H1 (cell line): ENCODE results near the gene TCF4. TPM values are rescaled to one million over a fixed set of nuclear protein-coding genes. Genes with fewer than 3 reads are reported as not detected.

Source experiments
- CTCF ChIA-PET: fragments of 300-600 bp; sonication (Branson Sonifier 250); formaldehyde crosslinking; loops from one replicate; lab custom pipeline; 2021; ENCODE audit not compliant: partially characterized antibody; lab: Charles Lee
- POLR2A ChIA-PET: fragments of 300-600 bp; sonication (Branson Sonifier 250); formaldehyde crosslinking; loops from one replicate; lab custom pipeline; 2021; ENCODE audit warnings: inconsistent platforms; ENCODE audit not compliant: partially characterized antibody; lab: Charles Lee
- DNase-seq, 2 experiments: peaks; one replicate each; pipeline versions ENCODE4 v3.0.0 to v3.0.0-alpha.2; 2010 to 2022; ENCODE audit warnings: low spot score in 2 of 2, low read depth in 1 of 2, mixed read lengths in 1 of 2
- FAIRE-seq: peaks from 2 replicates; lab custom pipeline; 2011; peaks lifted over from hg19 to GRCh38; lab: Jason Lieb, UNC
- H2AFZ ChIP-seq: 2 replicates; pipeline ENCODE4 v1.8.1; 2012; ENCODE audit warnings: low read length, inconsistent platforms
- H2AK5ac ChIP-seq: 2 replicates; pipeline ENCODE4 v1.6.1; 2013; ENCODE audit warnings: low read depth, low read length
- H2BK120ac ChIP-seq: replicated peaks from 2 replicates; pipeline ENCODE3; 2013; ENCODE audit warnings: low read depth, low read length, inconsistent platforms
- H2BK12ac ChIP-seq: 2 replicates; pipeline ENCODE4 v1.6.1; 2013; ENCODE audit warnings: low read depth, low read length
- H2BK15ac ChIP-seq: 2 replicates; pipeline ENCODE4 v1.6.1; 2013; ENCODE audit warnings: low read length
- H2BK20ac ChIP-seq: 2 replicates; pipeline ENCODE4 v1.6.1; 2013; ENCODE audit warnings: low read length
- H2BK5ac ChIP-seq: 2 replicates; pipeline ENCODE4 v1.6.1; 2013; ENCODE audit warnings: low read depth, low read length
- H3K14ac ChIP-seq: 2 replicates; pipeline ENCODE4 v1.6.1; 2013; ENCODE audit warnings: inconsistent platforms; ENCODE audit not compliant: insufficient read length
- H3K18ac ChIP-seq: 2 replicates; pipeline ENCODE4 v1.6.1; 2013; ENCODE audit warnings: low read length; ENCODE audit errors: extremely low read depth
- H3K23ac ChIP-seq: 2 replicates; pipeline ENCODE4 v1.6.1; 2013; ENCODE audit warnings: inconsistent platforms; ENCODE audit not compliant: insufficient read length
- H3K23me2 ChIP-seq: 2 replicates; pipeline ENCODE4 v1.6.1; 2013; ENCODE audit warnings: low read depth, low read length
- H3K27ac ChIP-seq: 2 replicates; pipeline ENCODE4 v1.6.1; 2011; ENCODE audit warnings: low read depth, low read length, inconsistent platforms
- H3K27me3 ChIP-seq, 4 experiments: replicated peaks in 1 of 4; 1 replicate in 1 of 4; 2 replicates in 3 of 4; pipeline versions ENCODE4 v1.6.1 to v1.8.1; 2011 to 2013; ENCODE audit warnings: low read length in 3 of 4, mild to moderate bottlenecking in 3 of 4, inconsistent platforms in 2 of 4, mixed read lengths in 2 of 4, moderate library complexity in 1 of 4; ENCODE audit not compliant: control insufficient read depth in 3 of 4, insufficient read depth in 3 of 4; ENCODE audit errors: extremely low read depth in 1 of 4
- H3K36me3 ChIP-seq, 4 experiments: 2 replicates each; pipeline versions ENCODE4 v1.6.1 to v1.8.1; 2011 to 2013; ENCODE audit warnings: mild to moderate bottlenecking in 4 of 4, low read length in 3 of 4, moderate library complexity in 2 of 4, control low read depth in 1 of 4, inconsistent platforms in 1 of 4; ENCODE audit not compliant: insufficient read depth in 4 of 4, control insufficient read depth in 2 of 4
- H3K4ac ChIP-seq: replicated peaks from 2 replicates; pipeline ENCODE3; 2013; ENCODE audit warnings: low read length, low read depth, mixed read lengths, inconsistent platforms; ENCODE audit not compliant: insufficient read length
- H3K4me1 ChIP-seq, 4 experiments: replicated peaks in 1 of 4; 1 replicate in 1 of 4; 2 replicates in 3 of 4; pipeline versions ENCODE4 v1.6.1 to v1.8.1; 2011 to 2013; ENCODE audit warnings: low read length in 3 of 4, inconsistent platforms in 2 of 4, mixed read lengths in 1 of 4; ENCODE audit not compliant: insufficient read depth in 4 of 4, control insufficient read depth in 3 of 4
- H3K4me2 ChIP-seq, 2 experiments: 2 replicates each; pipeline versions ENCODE4 v1.6.1 to v1.8.1; 2011 to 2013; ENCODE audit warnings: low read depth in 2 of 2, low read length in 2 of 2, control low read depth in 1 of 2, inconsistent platforms in 1 of 2, mild to moderate bottlenecking in 1 of 2; ENCODE audit not compliant: insufficient read depth in 1 of 2
- H3K4me3 ChIP-seq, 4 experiments: fragments of 200-600, 300-600 bp in 1 of 4; sonication (generic), shearing (Covaris generic), sonication (Bioruptor Twin) in 1 of 4; 2 replicates each; pipeline versions ENCODE4 v1.5.1 to v1.8.1; 2011 to 2016; ENCODE audit warnings: low read length in 4 of 4, low read depth in 3 of 4, control low read depth in 2 of 4, inconsistent platforms in 2 of 4, mild to moderate bottlenecking in 2 of 4, mixed read lengths in 1 of 4, moderate library complexity in 1 of 4; ENCODE audit not compliant: insufficient read depth in 2 of 4; ENCODE audit errors: extremely low read depth in 1 of 4
- H3K56ac ChIP-seq: replicated peaks from 2 replicates; pipeline ENCODE3; 2013; ENCODE audit warnings: low read depth, mild to moderate bottlenecking, mixed read lengths, low read length, inconsistent platforms; ENCODE audit not compliant: insufficient read length
- H3K79me1 ChIP-seq: 2 replicates; pipeline ENCODE4 v1.6.1; 2013; ENCODE audit warnings: low read depth, low read length, control low read depth
- H3K79me2 ChIP-seq, 2 experiments: 2 replicates each; pipeline versions ENCODE4 v1.6.1 to v1.8.1; 2012 to 2013; ENCODE audit warnings: low read length in 2 of 2, mild to moderate bottlenecking in 2 of 2, inconsistent platforms in 1 of 2; ENCODE audit not compliant: insufficient read depth in 2 of 2, control insufficient read depth in 1 of 2
- H3K9ac ChIP-seq, 4 experiments: replicated peaks in 1 of 4; 1 replicate in 1 of 4; 2 replicates in 3 of 4; pipeline versions ENCODE4 v1.6.1 to v1.8.1; 2011 to 2013; ENCODE audit warnings: low read depth in 3 of 4, low read length in 3 of 4, control low read depth in 2 of 4, mild to moderate bottlenecking in 2 of 4, moderate library complexity in 2 of 4, inconsistent platforms in 1 of 4; ENCODE audit errors: extremely low read depth in 1 of 4
- H3K9me3 ChIP-seq, 2 experiments: 2 replicates each; pipeline versions ENCODE4 v1.6.1 to v1.8.1; 2012 to 2013; ENCODE audit warnings: mild to moderate bottlenecking in 2 of 2, moderate library complexity in 2 of 2, control low read depth in 1 of 2, inconsistent platforms in 1 of 2, low read depth in 1 of 2, low read length in 1 of 2, mixed read lengths in 1 of 2; ENCODE audit not compliant: insufficient read depth in 2 of 2
- H4K20me1 ChIP-seq, 2 experiments: replicated peaks in 1 of 2; 2 replicates each; pipeline versions ENCODE3 to v1.8.1; 2011 to 2013; ENCODE audit warnings: inconsistent platforms in 2 of 2, low read length in 2 of 2, mild to moderate bottlenecking in 1 of 2; ENCODE audit not compliant: insufficient read depth in 2 of 2, control insufficient read depth in 1 of 2
- H4K5ac ChIP-seq: 2 replicates; pipeline ENCODE4 v1.6.1; 2013; ENCODE audit warnings: low read length, low read depth, mixed read lengths, inconsistent platforms; ENCODE audit not compliant: insufficient read length
- H4K8ac ChIP-seq: 2 replicates; pipeline ENCODE4 v1.8.0; 2013; ENCODE audit warnings: mild to moderate bottlenecking, moderate library complexity, low read length, inconsistent platforms; ENCODE audit not compliant: insufficient read depth; ENCODE audit errors: extremely low read depth
- H4K91ac ChIP-seq: replicated peaks from 2 replicates; pipeline ENCODE3; 2013; ENCODE audit warnings: low read length, mixed read lengths, inconsistent platforms; ENCODE audit not compliant: insufficient read length
- CTCF ChIP-seq, 3 experiments: IDR thresholded peaks; 1 replicate in 2 of 3; 2 replicates in 1 of 3; pipeline versions ENCODE4 v1.5.1 to v1.6.1; 2011; ENCODE audit warnings: low read length in 3 of 3, mild to moderate bottlenecking in 3 of 3, inconsistent platforms in 2 of 3, low read depth in 1 of 3, moderate library complexity in 1 of 3; ENCODE audit not compliant: insufficient read depth in 1 of 3; ENCODE audit errors: control extremely low read depth in 1 of 3
- EZH2 ChIP-seq: fragments of 200-600 bp; sonication (generic); IDR thresholded peaks from 2 replicates; pipeline ENCODE4 v1.7.1; 2012; ENCODE audit warnings: low read depth, mild to moderate bottlenecking, moderate library complexity, low read length, inconsistent platforms; ENCODE audit not compliant: severe bottlenecking
- HDAC2 ChIP-seq, 2 experiments: fragments of 300-600 bp in 1 of 2; sonication (generic) in 1 of 2; IDR thresholded peaks; 2 replicates each; pipeline ENCODE4 v1.6.1; 2011 to 2012; ENCODE audit warnings: low read depth in 2 of 2, low read length in 2 of 2, mild to moderate bottlenecking in 2 of 2, moderate library complexity in 2 of 2, borderline replicate concordance in 1 of 2, inconsistent platforms in 1 of 2
- POLR2A ChIP-seq, 2 experiments: IDR thresholded peaks; 1 replicate in 1 of 2; 2 replicates in 1 of 2; pipeline ENCODE4 v1.6.1; 2011; ENCODE audit warnings: low read depth in 2 of 2, low read length in 2 of 2, mild to moderate bottlenecking in 2 of 2; ENCODE audit errors: control extremely low read depth in 1 of 2
- POU5F1 ChIP-seq: IDR thresholded peaks from 2 replicates; pipeline ENCODE4 v1.6.1; 2011; ENCODE audit warnings: low read depth, mild to moderate bottlenecking, low read length, moderate library complexity
- WGBS, 2 experiments: shearing (Covaris generic) in 1 of 2; methylation state at CpG; one replicate each; pipeline versions ENCODE4 v1.1.6 to v1.1.7; 2013 to 2015; ENCODE audit warnings: low lambda C conversion rate in 2 of 2, mixed read lengths in 2 of 2, inconsistent platforms in 1 of 2, low coverage in 1 of 2, missing lambda C conversion rate in 1 of 2; ENCODE audit not compliant: insufficient replicate concordance in 2 of 2, insufficient coverage in 1 of 2, insufficient read length in 1 of 2; ENCODE audit errors: extremely low coverage in 1 of 2, missing lambda C conversion rate in 1 of 2; 5-methylcytosine and 5-hydroxymethylcytosine counted together
- polyA plus RNA-seq, 7 experiments: library from polyadenylated mRNA; depleted of rRNA in 3 of 7; stranded (reverse) in 5 of 7; unstranded in 2 of 7; fragments of >200 nt in 5 of 7; fragments of 200-250 nt in 2 of 7; gene quantifications; 1 replicate in 5 of 7; 2 replicates in 1 of 7; 4 replicates in 1 of 7; pipeline versions ENCODE4 v1.2.1 to v1.2.3, GENCODE V29; 2011 to 2013; ENCODE audit warnings: missing spikeins in 2 of 7, mixed read lengths in 2 of 7
- total RNA-seq: library from RNA; stranded (reverse); fragmentation: NEBNext Ultra II Directional; extraction: Animal tissue kit (Norgen Biotek cat#: 25700); gene quantifications from 2 replicates; pipeline ENCODE4 v1.2.1, GENCODE V29; 2021

TCF4 gene
- total and polyA plus RNA-seq, 2 of the 8 experiments (the other 6 are each of a cell fraction or from before 2014, with no cell fraction given): 59.3 to 118 TPM

- ChIA-PET CTCF (interaction anchor here (0.6 to 4.5 kb wide), 6 partner anchors 10 to 564 kb away, joined by 3 to 17 read pairs (median 3); no protein-coding TSS in a partner anchor), POLR2A (interaction anchor here (0.6 kb wide), 1 partner anchor 45 kb away, joined by 3 read pairs; no protein-coding TSS in a partner anchor)
- no peak overlapping the region for H2BK5ac ChIP-seq
- 99 to 100% methylated on average over 1 to 5 of the region's 5 CpGs for WGBS, 2 experiments
- H3K14ac ChIP-seq: no peak overlapping the region
- no peaks in the 10 kb centered on the region for H3K79me2 ChIP-seq
- H3K56ac ChIP-seq: no peak overlapping the region
- no peak overlapping the region for H3K23ac ChIP-seq
- no peak overlapping the region for H4K91ac ChIP-seq
- no peak overlapping the region for H2AFZ ChIP-seq
- no peak overlapping the region for H4K5ac ChIP-seq
- H2AK5ac ChIP-seq: no peak overlapping the region
- H2BK20ac ChIP-seq: no peak overlapping the region
- no peak overlapping the region for H3K9ac ChIP-seq
- TF ChIP-seq POU5F1 (no peak), CTCF (IDR thresholded peaks at IDR 0.05; ENCODE audit: control extremely low read depth in 1 of 3, insufficient read depth in 1 of 3, low read depth in 1 of 3, low read length in 3 of 3) (no peak), EZH2 (no peak), HDAC2 (IDR thresholded peaks at IDR 0.05; ENCODE audit: borderline replicate concordance in 1 of 2, low read depth in 2 of 2, low read length in 2 of 2) (no peak), POLR2A (IDR thresholded peaks at IDR 0.05; ENCODE audit: control extremely low read depth in 1 of 2, low read depth in 2 of 2, low read length in 2 of 2) (no peak)
- FAIRE-seq (no peak), DNase-seq (no peak)
- peaks cover 0 to 32% (median 19%) of the 10 kb centered on the region in 4 experiments; a peak in 4 of 8 replicates for H3K36me3 ChIP-seq
- H2BK120ac ChIP-seq: no peak overlapping the region
- no peaks in the 10 kb centered on the region for H3K27me3 ChIP-seq
- H3K27ac ChIP-seq: no peak overlapping the region
- no peaks in the 10 kb centered on the region for H3K9me3 ChIP-seq
- no peaks in the 10 kb centered on the region for H4K20me1 ChIP-seq
- H2BK12ac ChIP-seq: no peak overlapping the region
- no peak overlapping the region for H2BK15ac ChIP-seq
- no peaks in the 10 kb centered on the region; the same call in 1 of the 2 replicates for H3K79me1 ChIP-seq
- no peak overlapping the region for H3K4ac ChIP-seq
- no peak overlapping the region for H3K18ac ChIP-seq
- no peaks in the 10 kb centered on the region for H3K23me2 ChIP-seq
- H3K4me2 ChIP-seq: no peak overlapping the region
- no peak overlapping the region for H3K4me3 ChIP-seq
- H3K4me1 ChIP-seq: peaks cover 0 to 6% (median 5%) of the 10 kb centered on the region in 4 experiments; a peak in 4 of 7 replicates
- H4K8ac ChIP-seq: no peak overlapping the region
These were observed 319.2 kb downstream of the TCF4 start for GRCh38 chr18:55268628-55269275.
